ENCODE measurements around the gene PRKCA.

Gene PRKCA

GRCh38 chr17:66405836-66406677 is 103.6 kb downstream of the PRKCA start:
- no peak overlapping the region for H3K4me3 ChIP-seq (ENCODE audit: low read depth, low read length)

DNA sequence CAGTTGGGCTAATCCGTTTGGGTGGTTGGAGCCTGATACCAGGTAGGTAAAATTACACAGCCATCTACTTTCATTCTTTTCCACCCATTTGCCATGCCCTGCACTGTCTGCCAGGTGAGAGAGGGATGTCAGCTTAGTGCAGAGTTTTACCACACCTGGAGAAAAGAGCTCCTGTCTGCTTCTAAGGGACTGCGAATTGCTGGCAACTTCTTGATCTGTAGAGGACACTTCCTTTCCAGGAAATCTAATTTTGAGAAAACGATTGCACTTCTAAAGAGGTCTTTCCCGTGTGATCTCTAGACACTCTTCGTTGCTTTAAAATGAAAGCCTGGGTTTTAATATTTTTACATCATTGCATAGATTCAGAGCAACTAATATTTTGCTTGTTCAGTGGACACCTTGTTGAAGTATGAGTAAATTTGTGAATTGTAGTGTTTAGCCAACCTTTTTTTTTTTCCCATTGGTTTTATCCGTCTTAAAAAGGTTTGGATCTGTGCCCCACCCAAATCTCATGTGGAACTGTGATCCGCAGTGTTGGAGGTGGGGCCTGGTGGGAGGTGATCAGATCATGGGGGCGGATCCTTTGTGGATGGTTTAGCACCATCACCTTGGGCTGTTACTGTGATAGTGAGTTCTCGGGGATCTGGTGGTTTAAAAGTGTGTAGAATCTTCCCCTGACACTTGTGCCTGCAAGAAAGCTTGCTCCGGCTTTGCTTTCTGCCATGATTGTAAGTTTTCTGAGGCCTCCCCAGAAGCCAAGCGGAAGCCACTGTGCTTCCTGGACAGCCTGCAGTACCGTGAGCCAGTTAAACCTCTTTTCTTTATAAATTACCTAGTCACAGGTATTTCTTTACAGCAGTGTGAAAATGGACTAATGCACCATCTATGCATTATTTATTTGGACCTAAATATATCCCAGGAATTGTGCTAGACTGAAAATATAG is 104.6 kb downstream of the PRKCA start:
- TF ChIP-seq POLR2A (IDR thresholded peaks at IDR 0.05; ENCODE audit: extremely low read depth, insufficient read length) (no peak), MYC (IDR thresholded peaks at IDR 0.05; ENCODE audit: low read depth, low read length) (no peak), MAX (IDR thresholded peaks at IDR 0.05; ENCODE audit: low read depth, low read length) (no peak)
- TF ChIP-seq, protein P1, sequence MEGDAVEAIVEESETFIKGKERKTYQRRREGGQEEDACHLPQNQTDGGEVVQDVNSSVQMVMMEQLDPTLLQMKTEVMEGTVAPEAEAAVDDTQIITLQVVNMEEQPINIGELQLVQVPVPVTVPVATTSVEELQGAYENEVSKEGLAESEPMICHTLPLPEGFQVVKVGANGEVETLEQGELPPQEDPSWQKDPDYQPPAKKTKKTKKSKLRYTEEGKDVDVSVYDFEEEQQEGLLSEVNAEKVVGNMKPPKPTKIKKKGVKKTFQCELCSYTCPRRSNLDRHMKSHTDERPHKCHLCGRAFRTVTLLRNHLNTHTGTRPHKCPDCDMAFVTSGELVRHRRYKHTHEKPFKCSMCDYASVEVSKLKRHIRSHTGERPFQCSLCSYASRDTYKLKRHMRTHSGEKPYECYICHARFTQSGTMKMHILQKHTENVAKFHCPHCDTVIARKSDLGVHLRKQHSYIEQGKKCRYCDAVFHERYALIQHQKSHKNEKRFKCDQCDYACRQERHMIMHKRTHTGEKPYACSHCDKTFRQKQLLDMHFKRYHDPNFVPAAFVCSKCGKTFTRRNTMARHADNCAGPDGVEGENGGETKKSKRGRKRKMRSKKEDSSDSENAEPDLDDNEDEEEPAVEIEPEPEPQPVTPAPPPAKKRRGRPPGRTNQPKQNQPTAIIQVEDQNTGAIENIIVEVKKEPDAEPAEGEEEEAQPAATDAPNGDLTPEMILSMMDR (IDR thresholded peaks at IDR 0.05; ENCODE audit: low read depth, low read length): no peak
- no peak for DNase-seq (ENCODE audit: low read depth)
- no peak overlapping the region for H3K4me3 ChIP-seq (ENCODE audit: low read depth, low read length)

More at GRCh38 chr17:66405836-66406677, 103.6 kb downstream of the PRKCA start:
- DNase-seq (ENCODE audit: low read depth): no peak
- TF ChIP-seq, protein P1 (IDR thresholded peaks at IDR 0.05; ENCODE audit: low read depth, low read length): no peak
- TF ChIP-seq POLR2A (IDR thresholded peaks at IDR 0.05; ENCODE audit: extremely low read depth, insufficient read length) (no peak), MYC (IDR thresholded peaks at IDR 0.05; ENCODE audit: low read depth, low read length) (no peak), MAX (IDR thresholded peaks at IDR 0.05; ENCODE audit: low read depth, low read length) (no peak)

DNA sequence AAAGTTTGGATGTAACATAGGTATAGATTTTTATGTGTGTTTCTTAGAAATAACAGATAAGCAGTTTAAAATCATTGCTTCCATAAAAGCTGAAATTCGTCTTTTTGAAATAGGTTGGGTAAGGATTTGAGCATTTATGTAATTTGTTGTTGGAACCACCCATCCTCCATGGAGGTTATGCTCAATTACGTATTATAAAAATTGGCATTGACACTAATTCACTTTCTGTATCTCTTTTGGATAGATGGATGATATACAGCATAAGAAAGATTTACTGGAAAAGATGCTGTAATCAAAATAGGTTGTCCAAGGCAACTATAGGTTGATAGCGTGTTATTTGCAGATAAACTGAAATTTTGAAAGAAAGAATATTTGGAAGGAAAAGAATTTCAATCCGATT is 105.5 kb downstream of the PRKCA start:
- TF ChIP-seq MYC (IDR thresholded peaks at IDR 0.05; ENCODE audit: low read depth, low read length) (no peak), POLR2A (IDR thresholded peaks at IDR 0.05; ENCODE audit: extremely low read depth, insufficient read length) (no peak), MAX (IDR thresholded peaks at IDR 0.05; ENCODE audit: low read depth, low read length) (no peak)
- TF ChIP-seq, protein P1 (IDR thresholded peaks at IDR 0.05; ENCODE audit: low read depth, low read length): no peak
- H3K4me3 ChIP-seq (ENCODE audit: low read depth, low read length): no peak overlapping the region
- no peak for DNase-seq (ENCODE audit: low read depth)

DNA sequence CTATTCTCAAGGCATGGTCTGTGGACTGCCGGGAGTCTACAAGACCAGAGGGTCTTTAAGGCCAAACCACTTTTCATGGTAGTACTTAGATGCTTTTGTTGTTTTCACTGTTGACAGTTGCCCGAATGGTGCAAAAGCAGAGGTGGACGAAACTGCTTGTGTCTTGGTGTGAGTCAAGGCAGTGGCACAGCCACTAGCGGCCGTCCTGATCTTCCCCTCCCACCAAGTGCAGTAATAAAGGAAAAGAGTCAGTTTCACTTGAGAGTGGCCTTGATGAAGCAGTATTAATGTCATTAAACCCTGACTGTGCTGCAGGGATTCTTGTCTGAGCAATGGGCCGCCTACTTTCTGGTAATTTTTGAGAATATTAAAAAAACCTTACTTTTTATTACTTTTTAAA is 109.1 kb downstream of the PRKCA start:
- no peak overlapping the region for H3K4me3 ChIP-seq (ENCODE audit: low read depth, low read length)
- TF ChIP-seq MAX (IDR thresholded peaks at IDR 0.05; ENCODE audit: low read depth, low read length): no peak
- TF ChIP-seq MYC (IDR thresholded peaks at IDR 0.05; ENCODE audit: low read depth, low read length): no peak
- TF ChIP-seq, protein P1 (IDR thresholded peaks at IDR 0.05; ENCODE audit: low read depth, low read length): no peak
- no peak for TF ChIP-seq POLR2A (IDR thresholded peaks at IDR 0.05; ENCODE audit: extremely low read depth, insufficient read length)
- DNase-seq (ENCODE audit: low read depth): no peak

GRCh38 chr17:66412857-66413558 is 110.6 kb downstream of the PRKCA start:
- H3K4me3 ChIP-seq (ENCODE audit: low read depth, low read length): no peak overlapping the region
- TF ChIP-seq MAX (IDR thresholded peaks at IDR 0.05; ENCODE audit: low read depth, low read length): no peak
- no peak for TF ChIP-seq POLR2A (IDR thresholded peaks at IDR 0.05; ENCODE audit: extremely low read depth, insufficient read length)
- TF ChIP-seq MYC (IDR thresholded peaks at IDR 0.05; ENCODE audit: low read depth, low read length): no peak
- TF ChIP-seq, protein P1 (IDR thresholded peaks at IDR 0.05; ENCODE audit: low read depth, low read length): no peak
- DNase-seq (ENCODE audit: low read depth): no peak

Data from NB4 (cell line).